ENCODE data around the gene IQSEC3.

Gene IQSEC3

GRCh38 chr12:168763-169525 lies 102.4 kb downstream of the IQSEC3 start:
- H3K4me3 ChIP-seq (ENCODE audit: low read depth, low read length) = no peak overlapping the region

GRCh38 chr12:169528-170370 lies 103.2 kb downstream of the IQSEC3 start:
- no peak overlapping the region for H3K4me3 ChIP-seq (ENCODE audit: low read depth, low read length)
- TF ChIP-seq CTCF (IDR thresholded peaks at IDR 0.05; ENCODE audit: low read depth, low read length) = no peak

More at GRCh38 chr12:168763-169525, 102.4 kb downstream of the IQSEC3 start:
- no peak for TF ChIP-seq CTCF (IDR thresholded peaks at IDR 0.05; ENCODE audit: low read depth, low read length)

GRCh38 chr12:170371-171225 lies 104.0 kb downstream of the IQSEC3 start:
- H3K4me3 ChIP-seq (ENCODE audit: low read depth, low read length) = no peak overlapping the region
- no peak for TF ChIP-seq CTCF (IDR thresholded peaks at IDR 0.05; ENCODE audit: low read depth, low read length)

DNA sequence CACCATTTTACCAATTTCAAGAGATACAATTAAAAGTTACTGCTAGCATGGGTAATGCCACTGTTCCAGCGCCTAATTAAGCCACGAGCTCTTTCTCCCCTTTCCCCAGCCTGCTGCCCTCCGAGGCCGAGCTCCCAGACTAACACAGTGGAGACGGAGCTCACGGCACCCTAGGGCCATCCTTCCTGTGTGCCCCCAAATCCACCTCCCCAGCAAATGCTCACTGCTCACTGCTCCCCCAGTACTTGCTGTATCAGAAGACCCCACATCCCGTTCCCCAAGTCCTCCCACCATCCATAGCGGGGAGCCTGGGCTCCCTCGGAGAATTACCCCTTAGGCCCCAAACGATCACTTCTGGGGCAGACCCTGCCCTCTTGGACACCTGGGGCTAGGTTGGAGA lies 104.7 kb downstream of the IQSEC3 start:
- no peak for TF ChIP-seq CTCF (IDR thresholded peaks at IDR 0.05; ENCODE audit: low read depth, low read length)

DNA sequence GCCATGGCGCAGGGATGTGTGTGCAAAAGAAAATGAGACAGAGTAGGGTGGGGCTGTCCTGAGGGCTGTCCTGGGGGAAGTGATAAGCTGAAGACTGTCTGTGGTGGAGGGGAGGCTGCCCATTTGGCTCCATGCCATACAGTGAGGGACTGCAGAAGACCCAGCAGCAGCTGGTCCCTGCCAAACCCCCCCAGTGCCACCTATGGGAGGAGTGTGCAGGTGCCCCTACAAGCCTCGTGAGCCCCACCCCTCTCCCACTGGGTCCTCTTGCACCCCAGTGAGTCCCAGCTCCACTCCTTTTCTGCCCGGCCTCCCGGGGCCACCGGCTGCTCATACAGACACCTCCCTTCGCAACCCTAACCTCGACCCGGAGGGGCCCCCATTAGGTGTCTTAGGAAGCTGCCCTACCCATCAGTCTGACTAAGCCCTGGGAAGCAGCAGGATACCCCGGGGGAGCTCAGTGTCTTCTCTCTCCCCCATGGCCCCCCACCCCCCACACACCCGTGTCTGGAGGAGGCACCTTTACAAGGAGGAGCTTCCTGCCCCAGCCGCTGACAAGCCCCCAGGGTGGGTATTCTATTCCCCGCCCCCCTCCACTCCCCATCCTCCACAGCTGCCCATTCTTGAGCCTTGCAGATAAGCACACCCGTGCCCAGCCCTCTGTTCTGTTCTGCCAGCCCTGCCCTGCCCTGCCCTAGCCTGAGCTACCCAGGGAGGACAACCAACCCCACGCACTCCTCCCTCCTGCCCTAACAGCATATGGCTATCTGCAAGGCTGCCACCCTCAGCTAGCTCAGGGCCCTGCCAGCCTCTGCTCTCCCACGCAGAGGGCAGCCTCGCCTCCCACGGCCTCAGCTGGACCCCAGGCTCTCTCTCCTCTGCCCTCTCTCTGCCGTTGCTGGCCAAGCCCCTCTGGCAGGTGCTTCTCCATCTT lies 105.4 kb downstream of the IQSEC3 start:
- H3K4me3 ChIP-seq (ENCODE audit: low read depth, low read length) = no peak overlapping the region

More for the DNA sequence above, 104.7 kb downstream of the IQSEC3 start:
- no peak overlapping the region for H3K4me3 ChIP-seq (ENCODE audit: low read depth, low read length)

More for the DNA sequence above, 105.4 kb downstream of the IQSEC3 start:
- TF ChIP-seq CTCF (IDR thresholded peaks at IDR 0.05; ENCODE audit: low read depth, low read length) = no peak

Measured in WI38 (cell line).